OCI-LY7 (cell line): ENCODE measurements around the gene SHISA2. TPM values are rescaled to one million over a fixed set of nuclear protein-coding genes. Genes with fewer than 3 reads are reported as not detected.
"Not testable (repeated sequence)": the region's sequence is repeated elsewhere in the genome, so short reads cannot be mapped to it uniquely, and the experiment has no call there.

Experiments
- BruUV-seq: library from RNA; stranded (reverse); fragments of 400-500 nt; replicated peaks from 2 replicates; lab custom pipeline; 2021; lab: Mats Ljungman, UMichigan
- CTCF ChIA-PET: fragments of 300-600 bp; sonication (Branson Sonifier 250); formaldehyde crosslinking; loops from one replicate; lab custom pipeline; 2022; ENCODE audit warnings: antibody characterized with exemption; ENCODE audit not compliant: unreplicated experiment; lab: Charles Lee
- POLR2A ChIA-PET: fragments of 300-600 bp; sonication (Branson Sonifier 250); formaldehyde crosslinking; loops from one replicate; lab custom pipeline; 2022; ENCODE audit warnings: antibody characterized with exemption; lab: Charles Lee
- DNase-seq: peaks from one replicate; pipeline ENCODE4 v3.0.0-alpha.2; 2015; ENCODE audit warnings: low spot score
- H2AFZ ChIP-seq: fragments of 200-600 bp; sonication (generic), shearing (Covaris generic); 2 replicates; pipeline ENCODE4 v1.6.1; 2014; ENCODE audit warnings: mild to moderate bottlenecking, antibody characterized with exemption, low read length, moderate library complexity
- H3K27ac ChIP-seq: fragments of 200-600 bp; sonication (generic); 2 replicates; pipeline ENCODE4 v1.5.1; 2014; ENCODE audit warnings: mixed run types, low read depth, mild to moderate bottlenecking, moderate library complexity, low read length, inconsistent platforms; ENCODE audit not compliant: poor library complexity, severe bottlenecking
- H3K36me3 ChIP-seq: fragments of 200-600 bp; sonication (generic); 2 replicates; pipeline ENCODE4 v1.6.1; 2014; ENCODE audit warnings: mild to moderate bottlenecking, antibody characterized with exemption, low read length, moderate library complexity, mixed read lengths; ENCODE audit not compliant: insufficient read depth
- H3K4me1 ChIP-seq: fragments of 200-600 bp; sonication (generic); 2 replicates; pipeline ENCODE4 v1.5.1; 2014; ENCODE audit warnings: mild to moderate bottlenecking, low read length; ENCODE audit not compliant: insufficient read depth, poor library complexity, severe bottlenecking
- H3K4me2 ChIP-seq: fragments of 200-600 bp; sonication (generic); 2 replicates; pipeline ENCODE4 v1.6.1; 2014; ENCODE audit warnings: mild to moderate bottlenecking, low read length
- H3K4me3 ChIP-seq: fragments of 200-600 bp; sonication (generic); 2 replicates; pipeline ENCODE4 v1.5.1; 2014; ENCODE audit warnings: mild to moderate bottlenecking, low read depth, low read length; ENCODE audit not compliant: poor library complexity, severe bottlenecking
- H3K79me2 ChIP-seq: fragments of 200-600 bp; sonication (generic); 2 replicates; pipeline ENCODE4 v1.6.1; 2016; ENCODE audit warnings: low read depth, mild to moderate bottlenecking, low read length, moderate library complexity, mixed read lengths; ENCODE audit not compliant: insufficient read depth
- H3K9me2 ChIP-seq: fragments of 200-600 bp; sonication (generic); 2 replicates; pipeline ENCODE4 v1.6.1; 2016; ENCODE audit warnings: mild to moderate bottlenecking, low read length, mixed read lengths; ENCODE audit not compliant: insufficient read depth
- H3K9me3 ChIP-seq: fragments of 200-600 bp; sonication (generic); 2 replicates; pipeline ENCODE4 v1.6.1; 2014; ENCODE audit warnings: mild to moderate bottlenecking, mixed run types, low read length, mixed read lengths
- H4K20me1 ChIP-seq: fragments of 200-600 bp; sonication (generic); 2 replicates; pipeline ENCODE4 v1.6.1; 2014; ENCODE audit warnings: mild to moderate bottlenecking, antibody characterized with exemption, low read length, moderate library complexity, mixed read lengths; ENCODE audit not compliant: insufficient read depth
- EZH2phosphoT487 ChIP-seq: fragments of 200-600 bp; sonication (generic); IDR thresholded peaks from 2 replicates; pipeline ENCODE4 v1.6.1; 2018; ENCODE audit warnings: low read depth, borderline replicate concordance, mild to moderate bottlenecking, mixed run types, antibody characterized with exemption, low read length, moderate library complexity, mixed read lengths
- intact Hi-C: fragments of 100-400 bp; cut with micrococcal nuclease; formaldehyde crosslinking; loops from one replicate; pipeline ENCODE4 v1.10.0; 2022; ENCODE audit not compliant: unreplicated experiment
- total RNA-seq, 2 experiments: library from RNA; depleted of rRNA in 1 of 2; stranded (reverse); fragments of >200 nt in 1 of 2; shearing (Covaris generic) in 1 of 2; gene quantifications; 2 replicates each; pipeline ENCODE4 v1.2.3, GENCODE V29; 2014 to 2022
- TF ChIP-seq, protein P1 (sequence below): fragments of 200-600 bp; sonication (generic); conservative IDR thresholded peaks from 2 replicates; pipeline ENCODE4 v1.5.1; 2014; ENCODE audit warnings: mild to moderate bottlenecking, antibody characterized with exemption, low read length, moderate library complexity, mixed read lengths

Gene SHISA2
- total RNA-seq, 2 experiments from 2014 or later = not detected

GRCh38 chr13:26074706-26075105 lies 22.9 kb upstream of the SHISA2 start:
- CTCF ChIA-PET = no interaction called here
- Histone ChIP-seq H3K9me3 (no peaks in the 10 kb centered on the region), H4K20me1 (no peaks in the 10 kb centered on the region), H3K36me3 (no peaks in the 10 kb centered on the region), H3K79me2 (no peaks in the 10 kb centered on the region), H3K4me2 (no peak overlapping the region), H3K4me3 (no peak overlapping the region), H2AFZ (no peak overlapping the region), H3K4me1 (no peaks in the 10 kb centered on the region), H3K9me2 (no peaks in the 10 kb centered on the region), H3K27ac (no peak overlapping the region)
- TF ChIP-seq EZH2phosphoT487 = no peak
- TF ChIP-seq, protein P1, sequence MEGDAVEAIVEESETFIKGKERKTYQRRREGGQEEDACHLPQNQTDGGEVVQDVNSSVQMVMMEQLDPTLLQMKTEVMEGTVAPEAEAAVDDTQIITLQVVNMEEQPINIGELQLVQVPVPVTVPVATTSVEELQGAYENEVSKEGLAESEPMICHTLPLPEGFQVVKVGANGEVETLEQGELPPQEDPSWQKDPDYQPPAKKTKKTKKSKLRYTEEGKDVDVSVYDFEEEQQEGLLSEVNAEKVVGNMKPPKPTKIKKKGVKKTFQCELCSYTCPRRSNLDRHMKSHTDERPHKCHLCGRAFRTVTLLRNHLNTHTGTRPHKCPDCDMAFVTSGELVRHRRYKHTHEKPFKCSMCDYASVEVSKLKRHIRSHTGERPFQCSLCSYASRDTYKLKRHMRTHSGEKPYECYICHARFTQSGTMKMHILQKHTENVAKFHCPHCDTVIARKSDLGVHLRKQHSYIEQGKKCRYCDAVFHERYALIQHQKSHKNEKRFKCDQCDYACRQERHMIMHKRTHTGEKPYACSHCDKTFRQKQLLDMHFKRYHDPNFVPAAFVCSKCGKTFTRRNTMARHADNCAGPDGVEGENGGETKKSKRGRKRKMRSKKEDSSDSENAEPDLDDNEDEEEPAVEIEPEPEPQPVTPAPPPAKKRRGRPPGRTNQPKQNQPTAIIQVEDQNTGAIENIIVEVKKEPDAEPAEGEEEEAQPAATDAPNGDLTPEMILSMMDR = no peak
- POLR2A ChIA-PET = no interaction called here
- BruUV-seq = no TSS peak
- DNase-seq = no peak
- intact Hi-C loops = no loop called here

DNA sequence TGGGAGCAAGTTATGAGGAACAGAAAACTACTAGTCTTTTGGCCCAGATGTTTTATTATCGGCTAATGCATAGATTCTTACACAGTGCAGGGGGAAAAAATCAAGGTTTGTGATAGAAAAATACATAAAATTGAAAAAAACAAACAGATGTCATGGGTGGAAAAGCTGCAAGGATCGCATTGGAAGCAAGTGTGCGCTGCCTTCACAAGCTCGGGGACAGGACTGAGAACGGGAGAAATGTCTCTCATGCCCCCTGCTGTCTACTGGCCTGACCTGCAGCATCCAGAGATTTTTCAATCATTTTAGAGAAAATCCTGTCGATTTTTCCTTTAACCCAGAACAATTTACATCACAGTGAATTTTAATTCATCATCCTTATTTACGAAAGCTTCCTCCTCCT lies 20.5 kb upstream of the SHISA2 start:
- DNase-seq, H3K9me3 ChIP-seq, H3K79me2 ChIP-seq, H3K36me3 ChIP-seq, CTCF ChIA-PET, H3K4me2 ChIP-seq, H3K4me1 ChIP-seq, H3K4me3 ChIP-seq, BruUV-seq, H3K27ac ChIP-seq, H2AFZ ChIP-seq, intact Hi-C loops, H3K9me2 ChIP-seq, H4K20me1 ChIP-seq: not testable (repeated sequence)
- POLR2A ChIA-PET = interaction anchor here (0.6 kb wide), 1 partner anchor 486 kb away, joined by 3 read pairs; no protein-coding TSS in a partner anchor

DNA sequence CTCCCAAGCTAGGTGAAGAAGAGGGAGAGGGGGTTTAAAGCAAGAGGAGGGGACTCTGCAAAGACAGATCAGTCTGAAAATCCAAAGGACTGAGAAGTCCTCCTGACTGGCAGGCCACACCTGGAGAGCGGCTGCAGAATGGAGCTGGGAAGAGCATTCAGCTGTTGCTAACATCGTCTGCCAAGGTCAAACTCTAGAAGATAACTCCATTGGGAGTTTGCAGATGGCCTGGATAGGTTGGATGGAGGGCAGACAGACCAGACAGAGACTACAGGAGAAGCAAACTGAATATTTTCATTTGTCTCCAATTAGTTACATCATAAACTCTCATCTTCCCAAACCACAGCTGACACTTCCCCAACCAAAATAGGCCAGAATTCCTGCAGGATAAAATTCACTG lies 19.9 kb upstream of the SHISA2 start:
- intact Hi-C loops = no loop called here

GRCh38 chr13:26069642-26070041 lies 17.8 kb upstream of the SHISA2 start:
- H2AFZ ChIP-seq, H3K4me1 ChIP-seq, H3K36me3 ChIP-seq, H3K79me2 ChIP-seq, H4K20me1 ChIP-seq, H3K9me3 ChIP-seq, H3K27ac ChIP-seq, H3K9me2 ChIP-seq, BruUV-seq, H3K4me3 ChIP-seq, intact Hi-C loops, H3K4me2 ChIP-seq, DNase-seq: not testable (repeated sequence)
- POLR2A ChIA-PET = interaction anchor here (0.7 kb wide), 1 partner anchor 1052 kb away, joined by 3 read pairs; no protein-coding TSS in a partner anchor
- CTCF ChIA-PET = interaction anchor here (0.6 kb wide), 1 partner anchor 41 kb away, joined by 3 read pairs; no protein-coding TSS in a partner anchor

More for the DNA sequence above, 19.9 kb upstream of the SHISA2 start:
- TF ChIP-seq EZH2phosphoT487 = no peak
- TF ChIP-seq, protein P1 = no peak
- H3K4me2 ChIP-seq = no peak overlapping the region
- H3K27ac ChIP-seq = no peak overlapping the region
- no peak overlapping the region for H3K4me3 ChIP-seq
- no peaks in the 10 kb centered on the region for H3K4me1 ChIP-seq
- CTCF ChIA-PET = no interaction called here
- no peak for DNase-seq
- no peaks in the 10 kb centered on the region for H3K9me2 ChIP-seq
- no peaks in the 10 kb centered on the region for H4K20me1 ChIP-seq
- BruUV-seq = no TSS peak
- H2AFZ ChIP-seq = no peak overlapping the region
- no peaks in the 10 kb centered on the region for H3K9me3 ChIP-seq
- POLR2A ChIA-PET = no interaction called here
- no peaks in the 10 kb centered on the region for H3K79me2 ChIP-seq
- H3K36me3 ChIP-seq = no peaks in the 10 kb centered on the region

DNA sequence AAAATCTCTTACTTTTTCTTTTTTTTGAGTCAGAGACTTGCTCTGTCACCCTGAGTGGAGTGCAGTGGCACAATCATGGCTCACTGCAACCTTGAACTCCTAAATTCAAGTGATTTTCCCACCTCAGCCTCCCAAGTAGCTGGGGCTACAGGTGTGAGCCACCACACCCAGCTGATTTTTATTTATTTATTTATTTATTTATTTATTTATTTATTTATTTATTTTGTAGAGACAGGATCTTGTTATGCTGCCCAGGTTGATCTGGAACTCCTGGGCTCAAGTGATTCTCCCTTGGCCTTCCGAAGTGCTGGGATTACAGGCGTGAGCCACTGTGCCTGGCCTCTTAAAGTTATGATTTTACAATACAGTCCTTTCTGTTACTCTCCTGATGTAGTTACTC lies 16.6 kb upstream of the SHISA2 start:
- CTCF ChIA-PET, H4K20me1 ChIP-seq, H3K9me2 ChIP-seq, DNase-seq, H3K4me2 ChIP-seq, H3K4me1 ChIP-seq, BruUV-seq, H3K9me3 ChIP-seq, H3K36me3 ChIP-seq, intact Hi-C loops, H2AFZ ChIP-seq, H3K27ac ChIP-seq, H3K4me3 ChIP-seq, H3K79me2 ChIP-seq: not testable (repeated sequence)
- POLR2A ChIA-PET = interaction anchor here (0.6 kb wide), 1 partner anchor 404 kb away, joined by 4 read pairs; no protein-coding TSS in a partner anchor
